ENCODE measurements around the gene RAB9A. TPM values are rescaled to one million over a fixed set of nuclear protein-coding genes. Genes with fewer than 3 reads are reported as not detected.

The RAB9A gene
- total and polyA plus RNA-seq, 11 donors, result 6.8 to 34.2 (median 21.7) TPM

DNA sequence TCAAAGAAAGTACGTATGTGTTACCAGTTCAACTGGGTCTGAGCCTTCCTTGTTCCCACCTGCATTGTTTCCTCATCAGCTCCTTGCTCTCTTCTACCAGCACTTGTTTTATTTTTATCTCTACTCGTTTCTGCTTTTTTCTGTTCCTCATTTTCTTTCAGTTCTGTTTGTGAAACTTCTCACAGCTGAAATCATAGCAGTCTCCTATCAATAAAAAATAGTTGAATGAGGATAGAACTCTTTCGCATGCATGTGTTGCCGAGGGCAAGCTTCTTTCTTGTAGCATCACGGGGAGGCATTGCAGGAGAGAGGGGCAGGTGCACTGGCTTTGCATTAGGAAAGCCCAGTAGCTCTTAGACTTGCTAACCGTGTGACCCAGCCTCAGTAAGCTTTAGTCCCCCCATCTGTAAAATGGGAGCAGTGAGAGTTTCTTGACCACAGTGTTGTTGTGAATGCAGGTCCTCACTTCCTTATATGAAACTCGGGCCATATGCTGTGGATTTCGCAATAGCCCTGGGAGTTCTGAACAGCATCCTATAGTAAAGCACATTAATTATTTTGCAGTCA, 70.3 kb downstream of the RAB9A start:
- peaks cover 0 to 20% (median 0%) of the 10 kb centered on the region in 12 donors for H3K4me1 ChIP-seq
- H3K9me3 ChIP-seq, result no peaks in the 10 kb centered on the region
- TF ChIP-seq POLR2A (IDR thresholded peaks at IDR 0.05), result no peak
- TF ChIP-seq, protein P1, sequence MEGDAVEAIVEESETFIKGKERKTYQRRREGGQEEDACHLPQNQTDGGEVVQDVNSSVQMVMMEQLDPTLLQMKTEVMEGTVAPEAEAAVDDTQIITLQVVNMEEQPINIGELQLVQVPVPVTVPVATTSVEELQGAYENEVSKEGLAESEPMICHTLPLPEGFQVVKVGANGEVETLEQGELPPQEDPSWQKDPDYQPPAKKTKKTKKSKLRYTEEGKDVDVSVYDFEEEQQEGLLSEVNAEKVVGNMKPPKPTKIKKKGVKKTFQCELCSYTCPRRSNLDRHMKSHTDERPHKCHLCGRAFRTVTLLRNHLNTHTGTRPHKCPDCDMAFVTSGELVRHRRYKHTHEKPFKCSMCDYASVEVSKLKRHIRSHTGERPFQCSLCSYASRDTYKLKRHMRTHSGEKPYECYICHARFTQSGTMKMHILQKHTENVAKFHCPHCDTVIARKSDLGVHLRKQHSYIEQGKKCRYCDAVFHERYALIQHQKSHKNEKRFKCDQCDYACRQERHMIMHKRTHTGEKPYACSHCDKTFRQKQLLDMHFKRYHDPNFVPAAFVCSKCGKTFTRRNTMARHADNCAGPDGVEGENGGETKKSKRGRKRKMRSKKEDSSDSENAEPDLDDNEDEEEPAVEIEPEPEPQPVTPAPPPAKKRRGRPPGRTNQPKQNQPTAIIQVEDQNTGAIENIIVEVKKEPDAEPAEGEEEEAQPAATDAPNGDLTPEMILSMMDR (IDR thresholded peaks at IDR 0.05), result no peak
- H3K27ac ChIP-seq, result no peak overlapping the region
- no peak overlapping the region for H3K4me3 ChIP-seq
- DNase-seq (no peak), ATAC-seq (no peak)
- intact Hi-C loops (cut with DNase I), result loop anchor here in 2 of 10 donors (10.0 kb wide), 2 partner anchors 46 to 254 kb away; no protein-coding TSS in a partner anchor
- H3K27me3 ChIP-seq, result peaks cover 0 to 9% (median 0%) of the 10 kb centered on the region in 9 donors
- WGBS, 4 donors, result 80 to 89% (median 85%) methylated on average over 8 of the region's 8 CpGs
- peaks cover 0 to 86% (median 34%) of the 10 kb centered on the region in 9 donors for H3K36me3 ChIP-seq

Other genes with a start within 250 kb of the RAB9A start
- gene EGFL6, start 119.5 kb upstream of the RAB9A start, total RNA-seq, result 1 to 10 TPM in 1 of 9 donors, not detected in 8; 2.4 TPM
- not detected for gene EGFL6, start 119.5 kb upstream of the RAB9A start, polyA plus RNA-seq
- 1 to 10 TPM; 1.9 to 6.8 (median 4.2) TPM for gene TCEANC, start 36.0 kb upstream of the RAB9A start, total RNA-seq
- gene TCEANC, start 36.0 kb upstream of the RAB9A start, polyA plus RNA-seq, result 1 to 10 TPM; 1.0 to 2.1 TPM
- 10 to 100 TPM in 1 of 9 donors, 1 to 10 TPM in 8; 4.4 to 11.1 (median 5.3) TPM for gene TRAPPC2, start 45.5 kb downstream of the RAB9A start, total RNA-seq
- 1 to 10 TPM; 3.5 to 4.6 TPM for gene TRAPPC2, start 45.5 kb downstream of the RAB9A start, polyA plus RNA-seq
- gene OFD1, start 45.6 kb downstream of the RAB9A start, total RNA-seq, result 10 to 100 TPM in 4 of 9 donors, 1 to 10 TPM in 5; 5.6 to 12.9 (median 8.9) TPM
- gene OFD1, start 45.6 kb downstream of the RAB9A start, polyA plus RNA-seq, result 10 to 100 TPM in 1 of 2 donors, 1 to 10 TPM in 1; 7.2 to 15.8 TPM
- gene GPM6B, start 128.0 kb downstream of the RAB9A start, total RNA-seq, result 10 to 100 TPM in 1 of 9 donors, 1 to 10 TPM in 8; 2.1 to 13.7 (median 3.8) TPM
- 1 to 10 TPM; 2.0 to 4.8 TPM for gene GPM6B, start 128.0 kb downstream of the RAB9A start, polyA plus RNA-seq